Mesothelial cell of epicardium (in vitro differentiated cells): ENCODE results near the gene TJP2. TPM values are rescaled to one million over a fixed set of nuclear protein-coding genes. Genes with fewer than 3 reads are reported as not detected.

ENCODE experiments used
- DNase-seq, 2 experiments: peaks; one replicate each; pipeline ENCODE4 v3.0.0; 2021; ENCODE audit warnings: low spot score in 2 of 2; ENCODE audit not compliant: unreplicated experiment in 2 of 2
- H3K27ac Mint-ChIP-seq: 2 replicates; pipeline ENCODE4 v1.8.0; 2021; ENCODE audit warnings: mixed read lengths
- H3K27me3 Mint-ChIP-seq: 2 replicates; pipeline ENCODE4 v1.8.0; 2021; ENCODE audit warnings: low read depth, mixed read lengths
- H3K36me3 Mint-ChIP-seq: 2 replicates; pipeline ENCODE4 v1.8.0; 2021; ENCODE audit warnings: mixed read lengths
- H3K4me1 Mint-ChIP-seq: 2 replicates; pipeline ENCODE4 v1.8.0; 2021; ENCODE audit warnings: mixed read lengths
- H3K4me3 Mint-ChIP-seq: 2 replicates; pipeline ENCODE4 v1.8.0; 2021; ENCODE audit warnings: mild to moderate bottlenecking, moderate library complexity, mixed read lengths
- H3K9me3 Mint-ChIP-seq: 2 replicates; pipeline ENCODE4 v1.8.0; 2021; ENCODE audit warnings: mixed read lengths
- CTCF ChIP-seq: fragments of 200-600 bp; sonication (generic); IDR thresholded peaks from one replicate; pipeline ENCODE4 v1.5.0; 2021; ENCODE audit warnings: antibody characterized with exemption; ENCODE audit not compliant: unreplicated experiment
- total RNA-seq: library from RNA; stranded (reverse); gene quantifications from 3 replicates; pipeline ENCODE4 v1.2.1, GENCODE V29; 2021

Gene TJP2
- total RNA-seq, 1 donor from 2014 or later, result 58.0 TPM

- Mint-ChIP-seq H3K27me3 (no peaks in the 10 kb centered on the region), H3K4me1 (peaks cover 3% of the 10 kb centered on the region), H3K4me3 (no peak overlapping the region), H3K36me3 (peaks cover 23% of the 10 kb centered on the region), H3K9me3 (no peaks in the 10 kb centered on the region), H3K27ac (no peak overlapping the region)
- no peak for DNase-seq
- TF ChIP-seq CTCF, result no peak
Measured at GRCh38 chr9:69254223-69254622, 80.1 kb downstream of the TJP2 start.

GRCh38 chr9:69255591-69255990 is 81.5 kb downstream of the TJP2 start:
- Mint-ChIP-seq H3K4me1 (peaks cover 3% of the 10 kb centered on the region), H3K36me3 (peaks cover 21% of the 10 kb centered on the region)

GRCh38 chr9:69258551-69258950 is 84.5 kb downstream of the TJP2 start:
- no peak overlapping the region for H3K27ac Mint-ChIP-seq
- no peak for TF ChIP-seq CTCF
- no peaks in the 10 kb centered on the region for H3K4me1 Mint-ChIP-seq
- H3K36me3 Mint-ChIP-seq, result peaks cover 14% of the 10 kb centered on the region
- DNase-seq, result no peak
- H3K4me3 Mint-ChIP-seq, result no peak overlapping the region
- no peaks in the 10 kb centered on the region for H3K27me3 Mint-ChIP-seq
- no peaks in the 10 kb centered on the region for H3K9me3 Mint-ChIP-seq

More at GRCh38 chr9:69255591-69255990, 81.5 kb downstream of the TJP2 start:
- no peaks in the 10 kb centered on the region for H3K9me3 Mint-ChIP-seq
- TF ChIP-seq CTCF, result no peak
- no peak overlapping the region for H3K27ac Mint-ChIP-seq
- no peak overlapping the region for H3K4me3 Mint-ChIP-seq
- H3K27me3 Mint-ChIP-seq, result no peaks in the 10 kb centered on the region
- DNase-seq, result no peak

GRCh38 chr9:69260161-69260560 is 86.1 kb downstream of the TJP2 start:
- peaks cover 14% of the 10 kb centered on the region for H3K36me3 Mint-ChIP-seq
- H3K27ac Mint-ChIP-seq, result no peak overlapping the region
- H3K4me3 Mint-ChIP-seq, result no peak overlapping the region
- no peaks in the 10 kb centered on the region for H3K9me3 Mint-ChIP-seq
- no peak for TF ChIP-seq CTCF
- no peaks in the 10 kb centered on the region for H3K4me1 Mint-ChIP-seq
- DNase-seq, result no peak
- no peaks in the 10 kb centered on the region for H3K27me3 Mint-ChIP-seq

GRCh38 chr9:69261636-69262035 is 87.6 kb downstream of the TJP2 start:
- no peaks in the 10 kb centered on the region for H3K4me1 Mint-ChIP-seq
- no peaks in the 10 kb centered on the region for H3K27me3 Mint-ChIP-seq
- no peak for DNase-seq
- no peak overlapping the region for H3K4me3 Mint-ChIP-seq
- H3K9me3 Mint-ChIP-seq, result no peaks in the 10 kb centered on the region
- peaks cover 9% of the 10 kb centered on the region for H3K36me3 Mint-ChIP-seq
- no peak overlapping the region for H3K27ac Mint-ChIP-seq
- TF ChIP-seq CTCF, result no peak

GRCh38 chr9:69264526-69264925 is 90.4 kb downstream of the TJP2 start:
- Mint-ChIP-seq H3K27ac (no peak overlapping the region), H3K36me3 (no peaks in the 10 kb centered on the region)
- no peak for TF ChIP-seq CTCF

More at GRCh38 chr9:69264526-69264925, 90.4 kb downstream of the TJP2 start:
- Mint-ChIP-seq H3K9me3 (peaks cover 7% of the 10 kb centered on the region), H3K4me3 (no peak overlapping the region), H3K4me1 (no peaks in the 10 kb centered on the region), H3K27me3 (no peaks in the 10 kb centered on the region)
- no peak for DNase-seq
